GM04503 (cell line): ENCODE measurements around the gene SLC7A4.
"Not testable (repeated sequence)": the region's sequence is repeated elsewhere in the genome, so short reads cannot be mapped to it uniquely, and the experiment has no call there.

Source experiments
- DNase-seq: peaks from one replicate; pipeline ENCODE4 v3.0.0-alpha.2; 2012; ENCODE audit warnings: low read depth

SLC7A4 gene

DNA sequence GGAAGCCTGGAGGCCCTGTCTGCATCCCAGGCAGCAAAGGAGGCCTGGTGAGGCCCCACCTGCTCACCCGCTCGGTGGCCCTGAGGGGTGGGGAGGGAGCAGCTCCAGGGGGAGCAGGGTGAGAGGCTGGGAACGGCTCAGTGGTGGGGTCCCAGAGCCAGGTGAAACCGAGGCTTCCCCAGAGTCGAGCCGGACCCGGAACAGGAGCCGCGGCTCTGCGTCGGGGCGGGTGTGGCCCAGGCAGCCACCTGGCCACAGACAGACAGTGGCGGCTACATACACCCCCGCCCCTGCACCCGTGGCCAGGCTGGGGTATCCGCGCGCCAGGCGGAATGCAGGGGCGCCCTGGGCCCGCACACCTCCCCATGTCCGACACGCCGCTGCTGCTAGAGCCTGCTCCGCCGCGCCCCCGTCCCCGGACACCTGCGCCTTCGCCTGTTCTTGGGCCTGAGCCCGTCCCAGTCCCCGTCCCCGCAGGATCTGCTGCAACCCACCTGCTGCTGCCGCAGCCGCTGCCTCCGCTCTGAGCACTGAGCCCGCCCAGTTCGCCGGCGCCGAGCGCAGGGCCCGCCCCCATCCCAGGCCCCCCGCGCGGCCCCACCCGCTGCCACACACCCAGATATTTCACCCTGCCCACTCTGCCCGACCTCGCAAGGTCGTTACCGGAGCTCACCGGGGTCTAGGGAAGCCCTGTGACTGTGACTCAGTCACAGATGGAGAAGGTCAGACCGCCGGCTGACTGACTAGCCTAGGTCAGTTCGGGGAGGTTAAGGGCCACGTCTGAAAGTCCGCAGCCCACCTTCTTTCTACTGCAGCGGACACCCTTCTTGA is at the start of gene SLC7A4:
SLC7A4 (minus strand) TSS at position 525 of the 831 bp plus-strand sequence. CDS start 749 bp downstream, outside the sequence.
- no peak for DNase-seq

DNA sequence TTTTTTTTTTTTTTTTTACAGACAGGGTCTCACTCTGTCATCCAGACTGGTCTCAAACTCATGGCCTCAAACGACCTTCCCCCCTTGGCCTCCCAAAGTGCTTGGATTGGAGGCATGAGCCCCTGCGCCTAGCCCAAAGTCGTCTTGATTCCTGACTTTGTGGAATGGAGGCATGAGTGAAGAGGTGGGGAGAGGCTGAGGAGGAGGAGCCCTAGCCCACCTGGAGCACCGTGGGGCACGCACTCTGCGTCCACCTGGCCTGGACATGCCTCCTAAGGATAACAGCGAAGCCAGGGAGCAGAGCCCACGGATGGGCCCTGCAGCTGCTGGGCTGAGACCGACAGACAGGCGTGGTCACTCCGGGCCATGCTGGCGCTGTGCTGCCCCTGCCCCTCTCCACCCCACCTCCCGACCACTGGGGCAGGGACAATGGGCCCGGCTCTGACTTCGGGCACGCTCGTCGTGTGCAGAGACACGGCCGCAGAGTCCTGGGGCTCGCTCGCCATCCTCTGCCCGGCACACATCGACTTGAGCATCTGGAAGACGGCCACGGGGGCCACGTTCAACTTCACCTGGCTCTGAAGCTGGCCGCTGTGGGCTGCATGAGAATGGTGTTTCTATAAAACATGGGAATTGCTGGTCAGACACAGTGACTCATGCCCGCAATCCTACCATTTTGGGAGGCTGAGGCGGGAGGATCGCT is 48.2 kb upstream of the SLC7A4 start:
- no peak for DNase-seq

DNA sequence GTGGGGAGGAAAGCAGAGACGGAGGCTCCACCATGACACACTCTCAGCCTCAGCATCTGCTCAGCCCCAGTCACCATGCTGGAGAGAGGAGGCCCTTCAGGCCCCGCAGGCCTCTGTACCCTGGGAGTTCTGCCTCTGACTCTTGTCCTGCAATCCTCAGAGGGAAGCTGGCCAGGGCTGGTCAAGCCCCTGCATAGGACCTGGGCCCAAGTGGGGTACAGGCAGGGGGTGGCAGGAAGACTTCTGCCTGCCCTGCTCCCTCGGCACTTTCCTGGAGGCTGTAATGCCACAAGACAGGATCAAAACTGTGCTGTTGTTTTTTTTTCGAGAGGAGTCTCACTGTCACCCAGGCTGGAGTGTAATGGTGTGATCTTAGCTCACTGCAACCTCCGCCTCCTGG is 47.1 kb upstream of the SLC7A4 start:
- no peak for DNase-seq

- DNase-seq, result no peak
These were observed 46.6 kb upstream of the SLC7A4 start for GRCh38 chr22:21078916-21079315.

GRCh38 chr22:21077884-21078508 is 45.6 kb upstream of the SLC7A4 start:
- no peak for DNase-seq

GRCh38 chr22:21076912-21077625 is 44.7 kb upstream of the SLC7A4 start:
- no peak for DNase-seq

- no peak for DNase-seq
These were observed 43.3 kb upstream of the SLC7A4 start for GRCh38 chr22:21075516-21076138.

GRCh38 chr22:21074102-21074715 is 41.8 kb upstream of the SLC7A4 start:
- peak; percentile 65 for DNase-seq

- DNase-seq, result no peak
These were observed 41.1 kb upstream of the SLC7A4 start for GRCh38 chr22:21073482-21073881.

DNA sequence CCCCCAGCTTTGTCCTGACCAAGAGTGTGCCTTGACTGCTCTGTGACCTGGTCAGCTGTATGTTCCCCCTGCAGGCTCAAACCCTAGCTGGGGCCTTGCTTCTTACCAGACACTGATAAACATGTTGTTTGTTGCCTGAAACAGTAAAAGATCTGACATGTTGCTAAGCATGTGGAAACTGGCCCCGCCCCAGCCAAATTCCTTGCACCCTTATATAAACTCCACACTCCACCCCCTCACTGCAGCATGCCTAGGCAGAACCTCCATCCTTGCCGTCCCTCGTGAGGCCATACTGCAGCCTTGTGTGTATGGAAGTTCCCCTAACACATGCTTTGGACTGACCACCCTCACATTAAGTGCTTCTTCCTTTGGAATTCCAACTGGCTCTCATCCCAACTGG is 40.7 kb upstream of the SLC7A4 start:
- DNase-seq, result no peak

- not testable (repeated sequence) for DNase-seq
These were observed 39.4 kb upstream of the SLC7A4 start for GRCh38 chr22:21071796-21072195.

- DNase-seq, result no peak
These were observed 38.6 kb upstream of the SLC7A4 start for GRCh38 chr22:21070690-21071615.

DNA sequence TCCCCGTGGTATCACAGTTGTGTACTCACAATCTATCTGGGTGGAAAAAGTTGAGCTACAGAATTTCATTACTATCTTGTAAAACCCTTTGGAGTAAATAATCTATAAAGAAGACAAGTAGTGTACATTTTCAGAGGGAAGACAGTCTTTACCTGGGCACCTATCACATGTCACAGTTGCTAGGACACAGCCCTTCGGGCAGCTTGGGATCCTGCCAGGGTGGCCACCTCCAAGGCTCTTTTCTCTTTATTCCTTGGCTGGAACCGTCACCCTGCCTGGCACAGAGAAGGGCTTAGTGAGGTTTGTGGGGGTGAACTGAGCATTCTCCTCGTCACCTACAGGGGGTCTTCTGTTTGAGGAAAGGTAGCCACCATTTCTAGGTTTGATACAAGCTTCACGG is 37.0 kb upstream of the SLC7A4 start:
- DNase-seq, result no peak

DNA sequence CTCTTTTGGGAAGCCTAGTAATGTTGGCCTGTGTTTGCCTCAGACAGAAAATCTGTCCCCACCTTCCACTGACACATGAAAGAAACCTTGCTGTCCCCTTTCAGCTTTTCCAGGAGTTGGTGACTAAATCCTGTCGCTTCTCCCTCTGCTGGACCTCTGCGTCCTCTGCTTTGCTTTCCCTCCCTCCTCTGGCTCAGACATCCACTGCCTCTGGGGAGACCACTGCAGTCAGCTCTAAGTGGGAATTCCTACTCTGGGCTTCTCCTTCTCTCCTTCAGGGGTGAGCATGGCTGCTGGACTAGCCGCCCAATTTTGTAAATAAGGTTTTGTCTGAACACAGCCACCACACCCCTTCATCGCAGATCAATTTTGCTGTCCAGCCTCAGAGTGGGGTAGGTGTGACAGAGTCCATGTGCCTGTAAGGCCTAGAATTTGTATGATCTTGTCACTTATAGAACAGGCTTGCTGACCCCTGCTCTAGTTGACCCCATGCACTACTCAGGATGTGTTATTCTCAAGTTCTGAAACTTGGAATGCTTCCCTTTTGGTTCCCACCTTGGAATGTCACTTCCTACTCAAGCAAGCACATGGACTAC is 36.4 kb upstream of the SLC7A4 start:
- no peak for DNase-seq

- DNase-seq, result no peak
These were observed 35.7 kb upstream of the SLC7A4 start for GRCh38 chr22:21067901-21068680.

DNA sequence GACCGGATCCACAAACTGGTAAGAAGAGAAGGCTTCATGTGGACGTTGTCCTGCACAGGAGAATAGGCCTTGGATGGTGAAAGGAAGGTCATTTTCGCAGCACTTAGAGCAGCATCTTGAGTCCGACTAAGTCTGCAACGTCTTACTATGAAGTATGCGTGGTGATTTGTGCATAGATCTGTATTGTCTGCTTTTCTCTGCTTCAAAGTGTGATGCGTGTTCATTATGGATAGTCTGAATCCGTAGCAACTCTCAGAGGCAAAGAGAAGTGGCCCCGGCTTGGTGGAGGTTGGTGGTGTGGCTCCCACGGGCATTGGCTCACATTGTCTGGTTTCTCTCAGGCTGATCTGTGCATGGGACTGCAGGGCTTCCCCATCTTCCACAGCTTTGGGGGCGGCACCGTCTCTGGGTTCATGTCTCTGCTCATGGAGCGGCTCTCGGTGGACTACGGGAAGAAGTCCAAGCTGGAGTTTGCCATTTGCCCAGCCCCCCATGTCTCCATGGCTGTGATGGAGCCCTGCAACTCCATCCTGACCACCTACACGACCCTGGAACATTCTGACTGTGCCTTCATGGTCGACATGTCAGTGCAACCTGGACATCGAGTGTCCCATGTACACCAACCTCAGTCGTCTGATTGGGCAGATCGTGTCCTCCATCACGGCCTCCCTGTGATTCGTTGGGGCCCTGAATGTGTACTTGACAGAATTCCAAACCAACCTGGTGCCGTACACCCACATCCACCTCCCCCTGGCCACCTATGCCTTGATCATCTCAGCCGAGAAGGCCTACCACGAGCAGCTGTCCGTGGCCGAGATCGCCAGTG is 34.9 kb upstream of the SLC7A4 start:
- DNase-seq, result no peak

GRCh38 chr22:21064917-21065864 is 32.8 kb upstream of the SLC7A4 start:
- no peak for DNase-seq
